MM.1S (cell line): Measurements from ENCODE around the gene MACROD2.

Source experiments
- DNase-seq: peaks from one replicate; pipeline ENCODE4 v3.0.0-alpha.2; 2015
- H2AFZ ChIP-seq: fragments of 300-600 bp; sonication (generic); 2 replicates; pipeline ENCODE4 v1.6.0; 2016; ENCODE audit warnings: antibody characterized with exemption, low read length
- H3F3A ChIP-seq: fragments of 300-600 bp; sonication (generic); 2 replicates; pipeline ENCODE4 v1.6.1; 2016; ENCODE audit warnings: mild to moderate bottlenecking, antibody characterized with exemption, low read length, moderate library complexity, mixed read lengths; ENCODE audit not compliant: insufficient read depth
- H3K27ac ChIP-seq: fragments of 300-600 bp; sonication (generic); 2 replicates; pipeline ENCODE4 v1.5.1; 2016; ENCODE audit warnings: mild to moderate bottlenecking, low read length
- H3K27me3 ChIP-seq: fragments of 300-600 bp; sonication (generic); replicated peaks from 2 replicates; pipeline ENCODE4 v1.6.0; 2016; ENCODE audit warnings: low read length; ENCODE audit not compliant: insufficient read depth
- H3K36me3 ChIP-seq: fragments of 300-600 bp; sonication (generic); replicated peaks from 2 replicates; pipeline ENCODE4 v1.6.1; 2016; ENCODE audit warnings: mild to moderate bottlenecking, low read length, mixed read lengths; ENCODE audit not compliant: insufficient read depth
- H3K4me1 ChIP-seq: fragments of 300-600 bp; sonication (generic); 2 replicates; pipeline ENCODE4 v1.6.1; 2016; ENCODE audit warnings: low read length, mixed read lengths
- H3K4me2 ChIP-seq: fragments of 300-600 bp; sonication (generic); 2 replicates; pipeline ENCODE4 v1.6.0; 2016; ENCODE audit warnings: low read depth, low read length
- H3K4me3 ChIP-seq: fragments of 300-600 bp; sonication (generic); 2 replicates; pipeline ENCODE4 v1.5.1; 2016; ENCODE audit warnings: low read length, mixed read lengths
- H3K79me2 ChIP-seq: fragments of 300-600 bp; sonication (generic); 2 replicates; pipeline ENCODE4 v1.6.1; 2016; ENCODE audit warnings: mixed run types, low read length, mixed read lengths
- H3K9ac ChIP-seq: fragments of 300-600 bp; sonication (generic); 2 replicates; pipeline ENCODE4 v1.6.1; 2016; ENCODE audit warnings: low read length, mixed read lengths
- H3K9me2 ChIP-seq: fragments of 300-600 bp; sonication (generic); replicated peaks from 2 replicates; pipeline ENCODE4 v1.6.1; 2016; ENCODE audit warnings: mild to moderate bottlenecking, low read length, mixed read lengths; ENCODE audit not compliant: insufficient read depth
- H3K9me3 ChIP-seq: fragments of 300-600 bp; sonication (generic); replicated peaks from 2 replicates; pipeline ENCODE4 v1.6.1; 2016; ENCODE audit warnings: mild to moderate bottlenecking, low read length, mixed read lengths; ENCODE audit not compliant: insufficient read depth
- H4K20me1 ChIP-seq: fragments of 300-600 bp; sonication (generic); 2 replicates; pipeline ENCODE4 v1.6.1; 2016; ENCODE audit warnings: mild to moderate bottlenecking, low read length, moderate library complexity, mixed read lengths; ENCODE audit not compliant: insufficient read depth
- CTCF ChIP-seq: fragments of 300-600 bp; sonication (generic); IDR thresholded peaks from 2 replicates; pipeline ENCODE4 v1.5.1; 2016; ENCODE audit warnings: antibody characterized with exemption, low read length, mixed read lengths
- EZH2 ChIP-seq: fragments of 300-600 bp; sonication (generic); optimal IDR thresholded peaks from 2 replicates; pipeline ENCODE3; 2017; ENCODE audit warnings: low read depth, mild to moderate bottlenecking, antibody characterized with exemption, low read length, mixed read lengths
- EZH2phosphoT487 ChIP-seq: fragments of 300-600 bp; sonication (generic); IDR thresholded peaks from 2 replicates; pipeline ENCODE4 v1.6.1; 2018; ENCODE audit warnings: antibody characterized with exemption, low read length

MACROD2 gene

DNA sequence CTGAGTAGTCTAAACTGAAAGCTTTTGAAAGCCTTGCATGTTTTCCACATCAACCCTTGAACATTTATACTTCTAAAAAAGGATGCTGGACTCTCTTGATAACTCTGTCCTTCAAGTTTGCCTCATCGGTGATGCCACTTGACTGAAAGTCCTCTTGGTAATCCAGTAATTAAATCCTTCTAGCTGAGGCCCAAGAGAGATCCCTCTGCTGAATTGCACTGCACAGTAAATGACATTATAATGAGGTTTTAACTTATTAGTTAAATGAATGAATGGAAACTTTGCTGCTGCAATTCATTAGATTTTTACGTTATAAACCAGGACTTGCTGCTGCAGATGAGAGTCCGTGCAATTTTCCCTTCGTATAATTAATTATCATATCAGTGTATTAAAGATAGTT, 706.0 kb downstream of the MACROD2 start:
- Histone ChIP-seq H3K36me3 (no peaks in the 10 kb centered on the region), H3K4me1 (no peaks in the 10 kb centered on the region), H3K27ac (no peak overlapping the region), H3F3A (no peaks in the 10 kb centered on the region), H3K79me2 (no peaks in the 10 kb centered on the region), H3K9me3 (no peaks in the 10 kb centered on the region), H3K9me2 (no peaks in the 10 kb centered on the region), H3K4me3 (no peak overlapping the region), H3K9ac (no peak overlapping the region), H2AFZ (no peak overlapping the region), H4K20me1 (no peaks in the 10 kb centered on the region), H3K4me2 (no peak overlapping the region), H3K27me3 (no peaks in the 10 kb centered on the region)
- DNase-seq = no peak
- TF ChIP-seq EZH2 (no peak), CTCF (no peak), EZH2phosphoT487 (no peak)

GRCh38 chr20:14706555-14706954, 711.2 kb downstream of the MACROD2 start:
- H3K4me3 ChIP-seq = no peak overlapping the region
- no peak overlapping the region for H2AFZ ChIP-seq
- H3F3A ChIP-seq = no peaks in the 10 kb centered on the region
- H3K79me2 ChIP-seq = no peaks in the 10 kb centered on the region
- no peak overlapping the region for H3K4me2 ChIP-seq
- H4K20me1 ChIP-seq = no peaks in the 10 kb centered on the region
- DNase-seq = no peak
- no peaks in the 10 kb centered on the region for H3K9me3 ChIP-seq
- H3K9me2 ChIP-seq = no peaks in the 10 kb centered on the region
- H3K4me1 ChIP-seq = no peaks in the 10 kb centered on the region
- H3K27ac ChIP-seq = no peak overlapping the region
- H3K27me3 ChIP-seq = no peaks in the 10 kb centered on the region
- no peak overlapping the region for H3K9ac ChIP-seq
- no peaks in the 10 kb centered on the region for H3K36me3 ChIP-seq
- TF ChIP-seq EZH2 (no peak), CTCF (no peak), EZH2phosphoT487 (no peak)

DNA sequence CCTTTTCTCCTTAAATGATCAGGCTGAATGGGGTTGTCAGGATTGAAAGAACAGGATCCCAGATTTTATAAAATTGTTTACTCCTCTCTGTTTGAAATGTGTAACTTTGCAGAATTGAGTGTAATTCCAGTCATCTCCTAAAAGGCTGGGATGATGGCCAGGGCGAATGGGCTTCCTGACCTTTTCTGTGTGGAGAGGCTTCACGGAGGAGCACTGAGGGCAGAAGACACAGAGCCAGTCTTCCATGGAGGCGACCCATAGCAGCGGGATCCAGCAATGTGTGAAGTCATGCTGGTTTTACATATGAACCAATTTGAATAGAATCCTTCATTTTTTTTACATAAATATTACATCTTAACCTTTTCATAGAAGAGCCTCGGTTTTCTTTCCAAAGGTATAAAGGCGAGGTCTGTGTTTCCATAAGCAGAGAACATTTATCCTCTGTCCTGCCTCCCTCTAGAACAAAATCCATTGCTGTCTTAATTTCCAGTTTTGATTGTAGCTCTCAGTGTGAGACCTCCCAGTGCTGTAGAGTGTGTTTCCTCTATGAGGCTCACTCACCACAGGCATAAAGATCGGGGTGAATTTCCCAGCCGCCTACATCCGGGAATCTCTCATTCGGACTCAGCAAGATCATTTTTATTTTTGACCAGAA, 711.8 kb downstream of the MACROD2 start:
- no peaks in the 10 kb centered on the region for H3K27me3 ChIP-seq
- no peaks in the 10 kb centered on the region for H3F3A ChIP-seq
- H3K9ac ChIP-seq = no peak overlapping the region
- H3K27ac ChIP-seq = no peak overlapping the region
- DNase-seq = no peak
- no peak overlapping the region for H2AFZ ChIP-seq
- H3K9me2 ChIP-seq = no peaks in the 10 kb centered on the region
- no peak overlapping the region for H3K4me2 ChIP-seq
- no peaks in the 10 kb centered on the region for H3K79me2 ChIP-seq
- no peaks in the 10 kb centered on the region for H3K4me1 ChIP-seq
- no peaks in the 10 kb centered on the region for H3K36me3 ChIP-seq
- H4K20me1 ChIP-seq = no peaks in the 10 kb centered on the region
- TF ChIP-seq EZH2 (no peak), EZH2phosphoT487 (no peak), CTCF (no peak)
- H3K9me3 ChIP-seq = no peaks in the 10 kb centered on the region
- no peak overlapping the region for H3K4me3 ChIP-seq
